OCI-LY7 (cell line): ENCODE results near the gene SSNA1. TPM values are rescaled to one million over a fixed set of nuclear protein-coding genes. Genes with fewer than 3 reads are reported as not detected.

Source experiments
- BruUV-seq: library from RNA; stranded (reverse); fragments of 400-500 nt; replicated peaks from 2 replicates; lab custom pipeline; 2021; lab: Mats Ljungman, UMichigan
- CTCF ChIA-PET: fragments of 300-600 bp; sonication (Branson Sonifier 250); formaldehyde crosslinking; loops from one replicate; lab custom pipeline; 2022; ENCODE audit warnings: antibody characterized with exemption; ENCODE audit not compliant: unreplicated experiment; lab: Charles Lee
- POLR2A ChIA-PET: fragments of 300-600 bp; sonication (Branson Sonifier 250); formaldehyde crosslinking; loops from one replicate; lab custom pipeline; 2022; ENCODE audit warnings: antibody characterized with exemption; lab: Charles Lee
- DNase-seq: peaks from one replicate; pipeline ENCODE4 v3.0.0-alpha.2; 2015; ENCODE audit warnings: low spot score
- H2AFZ ChIP-seq: fragments of 200-600 bp; sonication (generic), shearing (Covaris generic); 2 replicates; pipeline ENCODE4 v1.6.1; 2014; ENCODE audit warnings: mild to moderate bottlenecking, antibody characterized with exemption, low read length, moderate library complexity
- H3K27ac ChIP-seq: fragments of 200-600 bp; sonication (generic); 2 replicates; pipeline ENCODE4 v1.5.1; 2014; ENCODE audit warnings: mixed run types, low read depth, mild to moderate bottlenecking, moderate library complexity, low read length, inconsistent platforms; ENCODE audit not compliant: poor library complexity, severe bottlenecking
- H3K36me3 ChIP-seq: fragments of 200-600 bp; sonication (generic); 2 replicates; pipeline ENCODE4 v1.6.1; 2014; ENCODE audit warnings: mild to moderate bottlenecking, antibody characterized with exemption, low read length, moderate library complexity, mixed read lengths; ENCODE audit not compliant: insufficient read depth
- H3K4me1 ChIP-seq: fragments of 200-600 bp; sonication (generic); 2 replicates; pipeline ENCODE4 v1.5.1; 2014; ENCODE audit warnings: mild to moderate bottlenecking, low read length; ENCODE audit not compliant: insufficient read depth, poor library complexity, severe bottlenecking
- H3K4me2 ChIP-seq: fragments of 200-600 bp; sonication (generic); 2 replicates; pipeline ENCODE4 v1.6.1; 2014; ENCODE audit warnings: mild to moderate bottlenecking, low read length
- H3K4me3 ChIP-seq: fragments of 200-600 bp; sonication (generic); 2 replicates; pipeline ENCODE4 v1.5.1; 2014; ENCODE audit warnings: mild to moderate bottlenecking, low read depth, low read length; ENCODE audit not compliant: poor library complexity, severe bottlenecking
- H3K79me2 ChIP-seq: fragments of 200-600 bp; sonication (generic); 2 replicates; pipeline ENCODE4 v1.6.1; 2016; ENCODE audit warnings: low read depth, mild to moderate bottlenecking, low read length, moderate library complexity, mixed read lengths; ENCODE audit not compliant: insufficient read depth
- H3K9me2 ChIP-seq: fragments of 200-600 bp; sonication (generic); 2 replicates; pipeline ENCODE4 v1.6.1; 2016; ENCODE audit warnings: mild to moderate bottlenecking, low read length, mixed read lengths; ENCODE audit not compliant: insufficient read depth
- H3K9me3 ChIP-seq: fragments of 200-600 bp; sonication (generic); 2 replicates; pipeline ENCODE4 v1.6.1; 2014; ENCODE audit warnings: mild to moderate bottlenecking, mixed run types, low read length, mixed read lengths
- H4K20me1 ChIP-seq: fragments of 200-600 bp; sonication (generic); 2 replicates; pipeline ENCODE4 v1.6.1; 2014; ENCODE audit warnings: mild to moderate bottlenecking, antibody characterized with exemption, low read length, moderate library complexity, mixed read lengths; ENCODE audit not compliant: insufficient read depth
- EZH2phosphoT487 ChIP-seq: fragments of 200-600 bp; sonication (generic); IDR thresholded peaks from 2 replicates; pipeline ENCODE4 v1.6.1; 2018; ENCODE audit warnings: low read depth, borderline replicate concordance, mild to moderate bottlenecking, mixed run types, antibody characterized with exemption, low read length, moderate library complexity, mixed read lengths
- intact Hi-C: fragments of 100-400 bp; cut with micrococcal nuclease; formaldehyde crosslinking; loops from one replicate; pipeline ENCODE4 v1.10.0; 2022; ENCODE audit not compliant: unreplicated experiment
- total RNA-seq, 2 experiments: library from RNA; depleted of rRNA in 1 of 2; stranded (reverse); fragments of >200 nt in 1 of 2; shearing (Covaris generic) in 1 of 2; gene quantifications; 2 replicates each; pipeline ENCODE4 v1.2.3, GENCODE V29; 2014 to 2022
- TF ChIP-seq, protein P1 (sequence below): fragments of 200-600 bp; sonication (generic); conservative IDR thresholded peaks from 2 replicates; pipeline ENCODE4 v1.5.1; 2014; ENCODE audit warnings: mild to moderate bottlenecking, antibody characterized with exemption, low read length, moderate library complexity, mixed read lengths

SSNA1 gene
- total RNA-seq, 2 experiments from 2014 or later = 71.0 to 111 TPM

DNA sequence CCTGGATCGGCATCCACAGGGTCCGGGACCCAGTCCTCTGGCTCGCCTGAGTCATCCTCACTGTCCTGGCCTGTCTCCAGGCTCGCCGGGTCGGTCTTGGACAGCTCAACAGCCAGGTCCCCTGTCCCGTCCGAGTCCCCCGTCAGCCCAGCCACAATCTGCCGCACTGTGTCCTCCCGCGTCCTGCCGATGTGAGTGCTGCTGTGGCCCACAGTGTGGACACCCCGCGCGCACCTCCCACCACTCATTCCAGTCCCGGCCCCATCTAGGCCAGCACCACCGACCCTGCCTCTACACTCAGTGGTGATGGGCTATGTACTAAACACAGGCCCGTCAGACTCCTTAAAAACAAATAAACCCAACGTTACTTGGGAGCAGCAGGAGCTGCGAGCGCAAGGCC is 6.8 kb upstream of the SSNA1 start:
- DNase-seq = no peak
- CTCF ChIA-PET = no interaction called here
- BruUV-seq = no TSS peak
- Histone ChIP-seq H3K9me3 (no peaks in the 10 kb centered on the region), H4K20me1 (no peaks in the 10 kb centered on the region; the same call in 1 of the 2 replicates), H3K4me1 (peaks cover 5% of the 10 kb centered on the region), H3K4me3 (no peak overlapping the region), H3K27ac (no peak overlapping the region), H2AFZ (no peak overlapping the region), H3K9me2 (no peaks in the 10 kb centered on the region), H3K79me2 (peaks cover 4% of the 10 kb centered on the region; the same call in 1 of the 2 replicates), H3K4me2 (no peak overlapping the region), H3K36me3 (peaks cover 71% of the 10 kb centered on the region)
- TF ChIP-seq, protein P1, sequence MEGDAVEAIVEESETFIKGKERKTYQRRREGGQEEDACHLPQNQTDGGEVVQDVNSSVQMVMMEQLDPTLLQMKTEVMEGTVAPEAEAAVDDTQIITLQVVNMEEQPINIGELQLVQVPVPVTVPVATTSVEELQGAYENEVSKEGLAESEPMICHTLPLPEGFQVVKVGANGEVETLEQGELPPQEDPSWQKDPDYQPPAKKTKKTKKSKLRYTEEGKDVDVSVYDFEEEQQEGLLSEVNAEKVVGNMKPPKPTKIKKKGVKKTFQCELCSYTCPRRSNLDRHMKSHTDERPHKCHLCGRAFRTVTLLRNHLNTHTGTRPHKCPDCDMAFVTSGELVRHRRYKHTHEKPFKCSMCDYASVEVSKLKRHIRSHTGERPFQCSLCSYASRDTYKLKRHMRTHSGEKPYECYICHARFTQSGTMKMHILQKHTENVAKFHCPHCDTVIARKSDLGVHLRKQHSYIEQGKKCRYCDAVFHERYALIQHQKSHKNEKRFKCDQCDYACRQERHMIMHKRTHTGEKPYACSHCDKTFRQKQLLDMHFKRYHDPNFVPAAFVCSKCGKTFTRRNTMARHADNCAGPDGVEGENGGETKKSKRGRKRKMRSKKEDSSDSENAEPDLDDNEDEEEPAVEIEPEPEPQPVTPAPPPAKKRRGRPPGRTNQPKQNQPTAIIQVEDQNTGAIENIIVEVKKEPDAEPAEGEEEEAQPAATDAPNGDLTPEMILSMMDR = no peak
- no peak for TF ChIP-seq EZH2phosphoT487
- POLR2A ChIA-PET = no interaction called here
- intact Hi-C loops = no loop called here

DNA sequence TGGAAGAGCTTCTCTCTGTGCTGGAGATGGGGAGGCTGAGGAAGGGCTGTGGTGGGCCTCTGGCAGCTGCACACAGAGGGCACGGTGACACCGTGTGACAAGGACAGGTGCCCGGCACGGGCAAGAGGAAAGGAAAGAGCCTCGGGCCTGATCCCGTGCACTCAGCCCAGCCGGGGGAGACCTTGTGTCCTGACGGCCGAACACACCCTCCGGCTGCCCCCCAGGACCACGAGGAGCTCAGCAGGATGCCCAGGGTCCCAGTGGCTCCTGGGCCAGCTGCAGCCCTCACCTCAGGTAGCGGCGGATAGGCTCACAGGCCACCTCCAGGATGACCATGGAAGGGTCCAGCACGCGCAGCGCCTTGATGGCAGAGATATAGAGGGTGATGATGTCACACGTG is 5.6 kb upstream of the SSNA1 start:
- no peak overlapping the region for H3K27ac ChIP-seq
- CTCF ChIA-PET = no interaction called here
- peaks cover 6% of the 10 kb centered on the region; the same call in 1 of the 2 replicates for H4K20me1 ChIP-seq
- POLR2A ChIA-PET = interaction anchor here (1.0 kb wide), 1 partner anchor 32 kb away, joined by 6 read pairs; no protein-coding TSS in a partner anchor
- TF ChIP-seq EZH2phosphoT487 = no peak
- TF ChIP-seq, protein P1 = no peak
- no peak overlapping the region for H3K4me2 ChIP-seq
- peaks cover 16% of the 10 kb centered on the region for H3K79me2 ChIP-seq
- no peak overlapping the region for H3K4me3 ChIP-seq
- H3K9me2 ChIP-seq = no peaks in the 10 kb centered on the region
- no peak overlapping the region for H2AFZ ChIP-seq
- BruUV-seq = no TSS peak
- peaks cover 15% of the 10 kb centered on the region for H3K4me1 ChIP-seq
- no peak for DNase-seq
- intact Hi-C loops = no loop called here
- H3K36me3 ChIP-seq = peaks cover 67% of the 10 kb centered on the region
- no peaks in the 10 kb centered on the region for H3K9me3 ChIP-seq

DNA sequence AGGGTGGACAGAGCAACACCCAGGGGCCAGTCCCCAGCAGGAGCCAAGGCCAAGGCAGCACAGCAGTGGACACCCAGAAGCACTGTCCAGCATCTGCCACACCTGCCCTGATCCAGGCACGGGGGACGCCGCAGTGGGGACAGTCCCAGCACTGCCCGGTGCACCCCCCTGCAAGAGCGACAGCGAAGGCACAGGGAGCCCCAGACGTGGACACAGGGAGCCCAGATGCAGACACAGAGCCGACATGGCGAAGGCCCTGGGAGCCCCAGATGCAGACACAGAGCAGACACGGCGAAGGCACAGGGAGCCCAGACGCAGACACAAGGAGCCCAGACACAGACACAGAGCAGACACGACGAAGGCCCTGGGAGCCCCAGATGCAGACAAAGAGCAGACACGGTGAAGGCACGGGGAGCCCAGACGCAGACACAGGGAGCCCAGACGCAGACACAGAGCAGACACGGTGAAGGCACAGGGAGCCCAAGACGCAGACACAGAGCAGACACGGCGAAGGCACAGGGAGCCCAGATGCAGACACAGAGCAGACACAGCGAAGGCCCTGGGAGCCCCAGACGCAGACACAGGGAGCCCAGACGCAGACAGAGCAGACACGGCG is 4.4 kb upstream of the SSNA1 start:
- no peaks in the 10 kb centered on the region for H3K9me2 ChIP-seq
- H3K4me2 ChIP-seq = no peak overlapping the region
- H4K20me1 ChIP-seq = peaks cover 6% of the 10 kb centered on the region; the same call in 1 of the 2 replicates
- intact Hi-C loops = no loop called here
- DNase-seq = no peak
- H2AFZ ChIP-seq = no peak overlapping the region
- BruUV-seq = no TSS peak
- CTCF ChIA-PET = no interaction called here
- H3K79me2 ChIP-seq = peaks cover 20% of the 10 kb centered on the region
- no peak overlapping the region for H3K27ac ChIP-seq
- POLR2A ChIA-PET = no interaction called here
- peaks cover 58% of the 10 kb centered on the region for H3K36me3 ChIP-seq
- H3K4me3 ChIP-seq = no peak overlapping the region
- H3K9me3 ChIP-seq = no peaks in the 10 kb centered on the region
- TF ChIP-seq EZH2phosphoT487 = no peak
- TF ChIP-seq, protein P1 = no peak
- H3K4me1 ChIP-seq = peaks cover 15% of the 10 kb centered on the region
